ENCODE data around the gene RGS9.

The RGS9 gene

GRCh38 chr17:65246252-65246651 lies 109.1 kb downstream of the RGS9 start:
- TF ChIP-seq, protein P1, sequence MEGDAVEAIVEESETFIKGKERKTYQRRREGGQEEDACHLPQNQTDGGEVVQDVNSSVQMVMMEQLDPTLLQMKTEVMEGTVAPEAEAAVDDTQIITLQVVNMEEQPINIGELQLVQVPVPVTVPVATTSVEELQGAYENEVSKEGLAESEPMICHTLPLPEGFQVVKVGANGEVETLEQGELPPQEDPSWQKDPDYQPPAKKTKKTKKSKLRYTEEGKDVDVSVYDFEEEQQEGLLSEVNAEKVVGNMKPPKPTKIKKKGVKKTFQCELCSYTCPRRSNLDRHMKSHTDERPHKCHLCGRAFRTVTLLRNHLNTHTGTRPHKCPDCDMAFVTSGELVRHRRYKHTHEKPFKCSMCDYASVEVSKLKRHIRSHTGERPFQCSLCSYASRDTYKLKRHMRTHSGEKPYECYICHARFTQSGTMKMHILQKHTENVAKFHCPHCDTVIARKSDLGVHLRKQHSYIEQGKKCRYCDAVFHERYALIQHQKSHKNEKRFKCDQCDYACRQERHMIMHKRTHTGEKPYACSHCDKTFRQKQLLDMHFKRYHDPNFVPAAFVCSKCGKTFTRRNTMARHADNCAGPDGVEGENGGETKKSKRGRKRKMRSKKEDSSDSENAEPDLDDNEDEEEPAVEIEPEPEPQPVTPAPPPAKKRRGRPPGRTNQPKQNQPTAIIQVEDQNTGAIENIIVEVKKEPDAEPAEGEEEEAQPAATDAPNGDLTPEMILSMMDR (IDR thresholded peaks at IDR 0.05; ENCODE audit: low read depth, low read length, missing control alignments), result no peak
- no peak overlapping the region for H3K4me3 ChIP-seq (ENCODE audit: low read depth, low read length)
- DNase-seq (ENCODE audit: low read depth), result no peak

- DNase-seq (ENCODE audit: low read depth), result no peak
- TF ChIP-seq, protein P1 (IDR thresholded peaks at IDR 0.05; ENCODE audit: low read depth, low read length, missing control alignments), result no peak
- no peak overlapping the region for H3K4me3 ChIP-seq (ENCODE audit: low read depth, low read length)
Observed at GRCh38 chr17:65249774-65250173, 112.6 kb downstream of the RGS9 start.

GRCh38 chr17:65254166-65254565 lies 117.0 kb downstream of the RGS9 start:
- H3K4me3 ChIP-seq (ENCODE audit: low read depth, low read length), result no peak overlapping the region
- no peak for DNase-seq (ENCODE audit: low read depth)
- TF ChIP-seq, protein P1 (IDR thresholded peaks at IDR 0.05; ENCODE audit: low read depth, low read length, missing control alignments), result no peak

- no peak for DNase-seq (ENCODE audit: low read depth)
- TF ChIP-seq, protein P1 (IDR thresholded peaks at IDR 0.05; ENCODE audit: low read depth, low read length, missing control alignments), result no peak
- H3K4me3 ChIP-seq (ENCODE audit: low read depth, low read length), result no peak overlapping the region
Observed at GRCh38 chr17:65259281-65259680, 122.1 kb downstream of the RGS9 start.

DNA sequence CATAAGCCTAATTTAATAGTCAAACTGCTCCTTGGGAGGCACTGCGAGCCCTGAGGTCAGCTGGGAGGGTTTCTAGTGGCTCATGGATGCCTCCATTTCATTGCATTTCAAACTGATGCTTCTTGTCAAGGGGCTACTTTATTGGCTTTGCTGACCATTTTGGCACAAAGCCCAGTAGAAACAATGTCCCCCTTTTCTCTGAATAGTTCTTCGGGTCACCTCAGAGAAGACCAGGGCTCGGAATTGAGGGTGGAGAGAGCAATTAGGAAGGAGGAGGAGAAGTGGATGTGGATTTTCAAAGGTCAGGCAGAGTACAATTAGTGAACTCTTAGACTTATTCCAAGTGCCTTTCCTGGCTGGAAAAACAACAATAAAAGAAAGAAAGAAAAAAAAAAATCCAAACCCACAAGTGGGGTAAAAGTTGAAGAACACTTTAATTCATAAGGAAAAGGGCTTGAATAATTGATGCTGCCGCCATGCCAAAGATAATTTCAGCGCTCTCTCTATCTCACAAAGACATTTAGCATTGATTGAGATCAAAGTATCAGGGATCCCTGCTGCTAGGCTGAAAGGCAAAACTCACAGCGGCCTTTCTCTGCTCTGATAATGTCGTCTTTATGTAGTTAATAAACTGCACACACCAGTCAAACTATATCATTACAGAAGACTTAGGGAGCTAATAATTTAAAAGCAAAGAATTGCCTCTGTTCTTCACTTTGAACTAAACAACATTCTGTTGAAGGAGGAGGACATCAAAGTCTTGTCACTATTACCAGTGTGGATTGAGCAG lies 122.7 kb downstream of the RGS9 start:
- no peak overlapping the region for H3K4me3 ChIP-seq (ENCODE audit: low read depth, low read length)
- no peak for DNase-seq (ENCODE audit: low read depth)
- TF ChIP-seq, protein P1 (IDR thresholded peaks at IDR 0.05; ENCODE audit: low read depth, low read length, missing control alignments), result no peak

DNA sequence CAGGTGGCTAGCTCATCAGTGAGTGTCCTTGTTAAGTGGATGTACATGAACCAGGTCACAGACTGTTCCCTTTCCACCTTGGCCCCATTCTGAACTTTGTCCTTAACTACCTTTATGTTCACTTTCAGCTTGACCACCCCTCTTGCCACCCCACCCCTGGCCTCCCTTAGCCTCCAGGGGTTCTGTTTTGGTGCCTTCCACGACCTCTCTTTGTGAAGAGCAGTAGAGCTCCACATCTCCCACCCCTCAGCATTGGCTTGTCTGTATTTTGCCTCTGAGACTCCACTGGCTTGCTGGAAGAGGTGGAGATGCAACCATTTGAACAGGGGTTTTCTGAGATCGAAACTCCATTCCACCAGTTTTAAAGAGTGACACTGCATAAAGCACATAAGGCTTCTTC lies 123.5 kb downstream of the RGS9 start:
- DNase-seq (ENCODE audit: low read depth), result no peak
- TF ChIP-seq, protein P1 (IDR thresholded peaks at IDR 0.05; ENCODE audit: low read depth, low read length, missing control alignments), result no peak

GRCh38 chr17:65261152-65261551 lies 124.0 kb downstream of the RGS9 start:
- TF ChIP-seq, protein P1 (IDR thresholded peaks at IDR 0.05; ENCODE audit: low read depth, low read length, missing control alignments), result no peak

More for the DNA sequence above, 123.5 kb downstream of the RGS9 start:
- H3K4me3 ChIP-seq (ENCODE audit: low read depth, low read length), result no peak overlapping the region

More at GRCh38 chr17:65261152-65261551, 124.0 kb downstream of the RGS9 start:
- no peak overlapping the region for H3K4me3 ChIP-seq (ENCODE audit: low read depth, low read length)
- no peak for DNase-seq (ENCODE audit: low read depth)

Measured in GM12864 (cell line).